NCI-H446 (cell line): ENCODE results near the gene PLXNA4.
"Not testable (repeated sequence)": the region's sequence is repeated elsewhere in the genome, so short reads cannot be mapped to it uniquely, and the experiment has no call there.

Experiments
- DNase-seq, 2 experiments: peaks; one replicate each; lab custom pipeline; 2025; lab: John Stamatoyannopoulos, UW

PLXNA4 gene

DNA sequence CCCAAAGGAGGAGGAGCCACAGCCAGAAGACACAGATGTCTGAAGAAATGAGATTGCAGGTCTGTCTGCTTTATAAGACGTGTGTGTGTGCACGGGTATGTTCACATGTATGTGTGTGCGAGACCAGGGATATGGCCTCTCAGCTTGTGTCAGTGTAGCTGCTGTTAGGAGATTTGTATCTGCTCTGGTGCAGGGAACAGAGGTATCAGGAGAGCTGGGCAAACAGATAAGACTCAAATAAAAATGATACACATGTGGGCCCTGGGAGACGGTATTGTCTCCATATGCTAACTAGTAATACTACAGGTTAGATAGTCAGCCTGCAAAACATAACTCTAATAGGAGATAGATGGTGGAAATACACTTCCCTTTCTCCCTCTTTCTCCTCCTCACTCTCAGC is 161.0 kb downstream of the PLXNA4 start:
- DNase-seq: no peak

DNA sequence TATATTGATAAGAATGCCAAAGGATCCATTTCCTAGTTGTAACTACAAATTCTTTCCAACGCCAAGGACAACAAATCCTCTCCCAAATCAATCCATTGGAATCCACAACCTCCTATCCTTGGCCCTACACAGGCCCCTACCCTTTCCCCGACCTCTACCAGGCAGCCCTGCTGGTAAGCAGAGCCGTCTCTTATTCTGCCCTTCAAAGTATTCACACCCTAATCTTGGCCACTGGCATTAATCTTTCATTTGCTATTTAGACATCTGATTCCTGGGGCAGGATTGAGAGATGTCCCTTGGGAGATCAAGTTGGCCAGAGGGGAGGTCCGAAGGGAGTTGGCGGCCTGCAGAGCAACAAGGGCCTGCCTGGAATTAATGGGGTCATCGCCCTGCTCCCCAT is 161.4 kb downstream of the PLXNA4 start:
- no peak for DNase-seq

- DNase-seq: no peak
Measured at GRCh38 chr7:132412435-132412834, 163.8 kb downstream of the PLXNA4 start.

- DNase-seq: no peak
Measured at GRCh38 chr7:132410861-132411541, 165.3 kb downstream of the PLXNA4 start.

DNA sequence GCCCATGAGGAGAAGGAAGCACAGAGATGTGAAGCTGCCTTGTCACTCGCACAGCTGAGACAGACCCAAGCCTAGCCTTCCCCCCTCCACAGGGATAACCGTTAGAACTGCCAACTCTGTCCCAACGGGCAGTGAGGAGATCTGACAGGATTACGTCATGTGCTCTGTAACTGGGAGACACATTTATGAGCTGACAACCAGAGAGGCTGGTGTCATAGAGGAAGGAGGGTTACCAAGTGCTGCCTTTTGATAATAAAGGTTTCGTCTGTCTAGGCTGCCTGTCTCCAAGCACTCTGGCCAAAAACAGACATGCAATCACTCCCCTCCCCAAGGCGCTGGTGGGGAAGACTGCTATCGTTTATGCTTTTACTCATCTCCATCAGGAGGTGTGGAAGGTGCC is 165.9 kb downstream of the PLXNA4 start:
- DNase-seq: no peak

GRCh38 chr7:132407764-132408163 is 168.5 kb downstream of the PLXNA4 start:
- DNase-seq: no peak

DNA sequence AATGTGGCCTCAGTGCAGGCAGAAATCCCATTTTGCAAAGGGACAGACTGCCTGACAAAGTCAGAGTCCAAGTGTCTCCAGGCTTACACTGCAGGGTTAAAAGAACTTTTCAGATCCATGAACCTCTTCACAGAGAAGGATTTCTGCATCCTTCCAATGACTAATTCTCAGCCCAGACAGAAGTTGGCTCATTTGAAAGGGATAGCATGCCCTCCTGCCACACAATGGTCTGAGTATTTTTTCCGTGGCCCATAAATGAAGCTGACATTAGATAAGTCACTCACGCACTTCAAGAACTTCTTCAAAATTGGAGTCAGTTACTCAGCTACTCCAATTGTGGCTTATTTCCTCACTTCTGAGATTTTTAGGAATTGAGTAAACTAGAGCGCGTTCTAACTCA is 170.2 kb downstream of the PLXNA4 start:
- no peak for DNase-seq

- no peak for DNase-seq
Measured at GRCh38 chr7:132404261-132404660, 172.0 kb downstream of the PLXNA4 start.

DNA sequence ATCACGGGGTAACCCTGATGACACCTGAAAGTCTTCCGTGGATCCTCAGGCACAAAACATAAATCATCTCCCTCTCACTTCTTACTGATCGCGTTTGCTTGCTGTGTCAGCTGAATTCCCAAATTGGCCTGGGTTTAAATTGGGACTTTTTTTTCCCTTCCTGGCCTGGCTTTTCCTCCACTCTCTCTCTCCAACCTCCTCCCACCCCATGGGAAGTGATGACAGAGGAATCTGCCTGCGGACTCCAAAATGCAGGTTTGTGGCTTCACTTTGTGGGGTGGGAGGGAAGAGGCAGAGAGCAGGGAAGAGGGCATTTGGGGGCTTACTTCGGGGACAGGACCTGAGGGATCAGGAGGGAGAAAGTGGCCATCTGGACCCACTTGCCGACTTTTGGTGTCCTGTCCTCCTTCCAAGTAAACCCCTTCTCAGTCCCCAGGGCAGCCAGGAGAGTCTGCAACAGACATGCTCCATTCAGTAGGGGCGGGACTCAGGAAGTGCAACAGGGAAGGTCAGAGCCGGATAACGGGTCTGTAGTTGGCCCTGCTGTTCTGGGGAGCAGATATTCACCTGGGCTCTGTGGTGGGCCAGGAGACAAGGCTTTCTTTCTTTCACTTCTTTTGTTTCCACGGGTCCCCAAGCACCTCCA is 172.7 kb downstream of the PLXNA4 start:
- peak in 1 of 2 experiments; percentile 24 for DNase-seq

- DNase-seq: peak; percentile 33 to 71
Measured at GRCh38 chr7:132402751-132403245, 173.5 kb downstream of the PLXNA4 start.

- no peak for DNase-seq
Measured at GRCh38 chr7:132402096-132402495, 174.2 kb downstream of the PLXNA4 start.

- DNase-seq: no peak
Measured at GRCh38 chr7:132400561-132401142, 175.6 kb downstream of the PLXNA4 start.

GRCh38 chr7:132399367-132399766 is 176.9 kb downstream of the PLXNA4 start:
- DNase-seq: no peak

DNA sequence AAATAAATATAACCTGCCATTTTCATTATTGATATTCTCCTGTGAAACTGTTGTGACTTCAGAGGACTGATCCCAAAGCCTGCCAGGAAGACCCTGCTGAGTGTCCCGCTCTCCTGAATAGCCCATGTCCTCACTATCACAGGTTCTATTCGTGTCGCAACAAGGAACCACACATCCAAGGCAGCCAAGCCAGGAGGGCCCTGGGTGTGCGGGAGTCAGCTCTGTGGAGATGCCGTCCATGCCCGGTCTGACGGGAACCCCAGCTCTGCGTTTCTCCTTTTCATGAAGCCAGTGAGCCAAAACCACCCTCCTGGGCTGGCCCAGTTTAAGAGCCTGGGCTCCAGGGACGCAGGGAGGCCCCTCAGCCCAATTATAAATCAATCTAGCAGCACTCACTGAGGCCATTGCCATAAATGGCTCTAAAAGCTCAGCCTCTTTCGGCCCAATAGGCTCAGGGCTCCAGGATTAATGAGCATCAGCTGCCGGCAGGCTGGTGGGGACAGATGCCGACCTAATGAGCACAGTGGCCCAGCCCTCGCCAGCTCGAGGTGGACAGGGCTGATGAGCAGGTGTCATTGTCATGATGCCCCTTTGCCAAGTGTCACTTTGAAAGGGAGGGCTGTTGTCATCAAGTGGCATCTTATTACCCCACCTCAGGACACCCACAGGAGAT is 177.9 kb downstream of the PLXNA4 start:
- DNase-seq: no peak

DNA sequence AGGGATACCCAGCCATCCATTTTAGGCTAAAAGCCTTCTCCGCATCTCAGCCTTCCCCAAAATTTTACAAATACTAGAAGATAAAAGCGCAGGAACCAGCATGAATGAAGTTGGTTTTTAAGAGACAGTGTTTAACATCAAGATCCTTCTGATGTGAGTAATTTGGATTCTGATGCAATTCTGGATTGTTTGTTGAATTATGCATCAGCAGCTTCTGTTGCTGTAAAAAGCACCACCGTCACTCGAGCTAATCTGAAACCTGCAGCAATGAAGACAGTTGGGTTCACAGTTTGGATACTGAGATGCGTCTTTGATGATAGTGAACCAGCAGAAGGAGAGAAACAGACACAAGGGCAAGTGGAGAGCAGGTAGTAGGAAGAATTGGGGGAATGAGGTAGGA is 179.2 kb downstream of the PLXNA4 start:
- DNase-seq: no peak

- DNase-seq: no peak
Measured at GRCh38 chr7:132395361-132395760, 180.9 kb downstream of the PLXNA4 start.

DNA sequence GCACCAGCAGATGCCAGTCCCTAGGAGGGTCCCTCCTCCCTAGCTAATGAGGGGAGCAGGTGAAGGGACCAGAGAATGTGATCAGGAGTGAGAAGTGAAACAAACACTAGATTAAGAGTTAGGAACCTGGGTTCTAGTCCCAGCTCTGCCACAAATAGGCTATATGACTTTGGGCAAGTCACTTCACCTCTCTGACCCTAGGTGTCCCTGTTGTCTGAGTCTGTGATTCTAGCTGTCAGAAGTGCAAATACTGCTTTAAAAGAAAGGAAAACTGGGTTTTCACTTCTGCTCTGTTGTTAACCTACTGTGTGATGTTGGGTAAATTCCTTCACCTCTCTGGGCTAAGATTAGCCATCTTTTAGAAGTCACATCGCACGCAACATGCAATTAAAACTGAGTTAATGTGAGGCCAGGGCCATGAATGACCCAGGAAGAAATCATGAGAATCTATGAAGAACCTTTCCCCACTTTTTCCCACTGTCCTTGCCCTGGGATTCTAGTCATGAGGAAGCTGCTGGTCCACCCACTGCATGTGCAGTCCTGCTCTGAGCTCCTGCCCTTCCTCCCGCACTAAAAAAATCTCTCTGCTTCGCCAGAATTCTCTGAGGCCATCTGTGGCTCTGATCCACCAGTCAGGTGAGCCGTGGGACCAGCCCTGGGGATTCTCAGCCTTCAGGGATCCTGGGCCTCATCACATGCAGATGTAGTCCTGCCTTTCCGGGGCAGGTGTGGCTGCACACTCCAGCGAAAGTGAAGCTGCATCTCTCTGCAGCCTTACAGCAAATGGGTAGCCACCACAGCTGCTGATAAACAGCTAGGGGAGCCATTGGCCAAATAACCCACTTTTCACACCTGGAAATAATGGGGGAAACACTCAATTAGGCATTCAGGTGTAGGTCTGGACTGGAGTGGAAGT is 181.7 kb downstream of the PLXNA4 start:
- DNase-seq: no peak

DNA sequence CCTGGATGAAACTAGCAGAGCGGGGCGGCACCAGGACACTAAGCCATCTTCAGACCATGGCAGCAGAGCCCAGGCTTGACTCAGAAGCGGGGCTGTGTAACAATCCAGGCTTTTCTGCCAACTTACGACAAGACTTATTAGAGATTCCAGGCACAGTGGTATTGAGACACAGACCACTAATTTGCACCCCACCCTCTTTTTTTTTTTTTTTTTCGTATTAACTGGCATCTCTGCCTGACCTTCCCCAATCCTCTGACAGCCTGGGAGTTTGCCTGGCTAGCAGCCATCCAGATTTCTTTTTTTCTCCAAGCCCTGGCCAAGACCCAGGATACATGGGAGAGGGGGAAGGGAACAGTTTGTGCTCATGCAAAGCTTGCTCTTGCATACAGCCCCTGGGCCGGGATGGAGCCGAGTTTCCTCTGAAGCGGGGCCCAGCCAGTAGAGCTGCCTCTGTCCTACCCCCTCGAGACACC is 182.4 kb downstream of the PLXNA4 start:
- peak; percentile 28 to 74 for DNase-seq

DNA sequence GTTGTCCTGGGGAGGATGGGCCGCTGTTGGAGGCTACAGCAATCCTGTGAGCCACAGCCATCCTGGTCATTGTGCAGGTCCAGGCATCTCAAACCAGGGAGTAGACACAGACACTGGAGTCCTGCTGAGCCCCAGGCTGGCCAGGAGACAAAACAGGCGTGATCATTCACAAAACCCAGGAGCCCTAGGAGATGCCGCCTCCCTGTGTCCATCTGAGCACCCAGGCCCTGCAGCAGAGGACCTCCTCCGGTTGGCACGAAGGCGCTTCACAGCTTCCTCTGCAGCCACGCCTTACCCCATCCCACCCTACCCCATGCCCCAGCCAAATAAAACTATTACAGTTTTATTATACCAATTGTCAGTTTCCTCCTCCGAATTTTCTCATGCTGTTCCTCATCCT is 183.6 kb downstream of the PLXNA4 start:
- no peak for DNase-seq

DNA sequence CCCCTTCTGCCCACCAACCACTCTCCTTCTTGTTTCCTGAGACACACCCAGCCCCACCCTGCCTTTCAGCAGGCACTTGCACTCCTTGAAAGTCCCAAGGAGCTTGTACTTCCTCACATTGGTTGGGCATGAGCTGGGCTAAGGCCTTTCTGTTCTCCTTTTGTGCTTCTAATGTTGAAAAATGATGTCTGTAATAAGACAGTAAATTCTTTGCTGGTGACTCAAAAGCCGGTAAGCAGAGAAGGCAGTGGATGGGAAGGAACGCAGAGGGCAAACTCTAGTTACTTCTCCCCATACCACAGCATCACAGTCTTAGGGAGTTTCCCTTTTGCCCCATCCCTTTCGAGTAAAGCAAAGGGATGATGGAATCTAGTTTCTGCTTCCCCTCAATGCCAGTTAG is 185.6 kb downstream of the PLXNA4 start:
- no peak for DNase-seq

DNA sequence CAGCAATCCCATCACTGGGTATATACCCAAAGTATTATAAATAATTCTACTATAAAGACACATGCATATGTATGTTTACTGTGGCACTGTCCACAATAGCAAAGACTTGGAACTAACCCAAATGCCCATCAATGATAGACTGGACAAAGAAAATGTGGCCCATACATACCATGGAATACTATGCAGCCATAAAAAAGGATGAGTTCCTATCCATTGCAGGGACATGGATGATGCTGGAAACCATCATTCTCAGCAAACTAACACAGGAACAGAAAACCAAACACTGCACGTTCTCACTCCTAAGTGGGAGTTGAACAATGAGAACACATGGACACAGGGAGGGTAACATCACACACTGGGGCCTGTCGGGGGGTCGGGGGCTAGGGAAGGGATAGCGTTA is 186.2 kb downstream of the PLXNA4 start:
- DNase-seq: not testable (repeated sequence)

- DNase-seq: no peak
Measured at GRCh38 chr7:132388688-132389087, 187.6 kb downstream of the PLXNA4 start.
